ENCODE results near the gene ANKRD28. TPM values are rescaled to one million over a fixed set of nuclear protein-coding genes. Genes with fewer than 3 reads are reported as not detected.
A peak's percentile ranks its signal among the peaks of the same experiment; 100 is the strongest.

ANKRD28 gene
- total RNA-seq, 1 donor from 2014 or later, result 88.0 TPM

- DNase-seq (ENCODE audit: low read depth), result no peak
Measured at GRCh38 chr3:15664144-15664543, 133.6 kb downstream of the ANKRD28 start.

GRCh38 chr3:15660055-15660935 is 137.5 kb downstream of the ANKRD28 start:
- DNase-seq (ENCODE audit: low read depth), result no peak

- peak; percentile 23 for DNase-seq (ENCODE audit: low read depth)
Measured at GRCh38 chr3:15659254-15659975, 138.4 kb downstream of the ANKRD28 start.

- no peak for DNase-seq (ENCODE audit: low read depth)
Measured at GRCh38 chr3:15657016-15657415, 140.8 kb downstream of the ANKRD28 start.

GRCh38 chr3:15656342-15656741 is 141.4 kb downstream of the ANKRD28 start:
- no peak for DNase-seq (ENCODE audit: low read depth)

- DNase-seq (ENCODE audit: low read depth), result no peak
Measured at GRCh38 chr3:15654891-15655290, 142.9 kb downstream of the ANKRD28 start.

GRCh38 chr3:15654127-15654526 is 143.7 kb downstream of the ANKRD28 start:
- DNase-seq (ENCODE audit: low read depth), result no peak

- DNase-seq (ENCODE audit: low read depth), result no peak
Measured at GRCh38 chr3:15653321-15653720, 144.5 kb downstream of the ANKRD28 start.

GRCh38 chr3:15651396-15651795 is 146.4 kb downstream of the ANKRD28 start:
- DNase-seq (ENCODE audit: low read depth), result no peak

GRCh38 chr3:15649858-15650257 is 147.9 kb downstream of the ANKRD28 start:
- DNase-seq (ENCODE audit: low read depth), result no peak

- DNase-seq (ENCODE audit: low read depth), result no peak
Measured at GRCh38 chr3:15649341-15649740, 148.4 kb downstream of the ANKRD28 start.

- DNase-seq (ENCODE audit: low read depth), result peak; percentile 81
Measured at GRCh38 chr3:15647611-15648167, 150.1 kb downstream of the ANKRD28 start.

- peak; percentile 99 for DNase-seq (ENCODE audit: low read depth)
Measured at GRCh38 chr3:15646851-15647511, 150.8 kb downstream of the ANKRD28 start.

- peak; percentile 93 for DNase-seq (ENCODE audit: low read depth)
Measured at GRCh38 chr3:15645740-15646501, 151.9 kb downstream of the ANKRD28 start.

- DNase-seq (ENCODE audit: low read depth), result no peak
Measured at GRCh38 chr3:15645246-15645645, 152.5 kb downstream of the ANKRD28 start.

GRCh38 chr3:15638891-15639262 is 158.9 kb downstream of the ANKRD28 start:
- DNase-seq (ENCODE audit: low read depth), result no peak

GRCh38 chr3:15638193-15638890 is 159.4 kb downstream of the ANKRD28 start:
- no peak for DNase-seq (ENCODE audit: low read depth)

GRCh38 chr3:15637131-15637951 is 160.4 kb downstream of the ANKRD28 start:
- no peak for DNase-seq (ENCODE audit: low read depth)

- peak; percentile 88 for DNase-seq (ENCODE audit: low read depth)
Measured at GRCh38 chr3:15636028-15636709, 161.6 kb downstream of the ANKRD28 start.
